Gastroesophageal sphincter (tissue), 3 donors: Measurements from ENCODE around the gene PIGO.

Source experiments
- EP300 ChIP-seq: sonication (generic); formaldehyde crosslinking; IDR thresholded peaks from one replicate; pipeline ENCODE4 v1.6.1; 2017; ENCODE audit warnings: antibody characterized with exemption, mild to moderate bottlenecking
- POLR2A ChIP-seq, 2 donors: fragments of 450-650 bp; IDR thresholded peaks; one replicate each; pipeline ENCODE4 v1.6.1; 2017; ENCODE audit warnings: antibody characterized with exemption in 2 of 2, mild to moderate bottlenecking in 2 of 2, moderate library complexity in 1 of 2
- POLR2AphosphoS5 ChIP-seq: sonication (generic); formaldehyde crosslinking; IDR thresholded peaks from one replicate; pipeline ENCODE4 v1.6.1; 2017; ENCODE audit warnings: antibody characterized with exemption
- TF ChIP-seq, protein P1 (sequence below), 4 experiments: fragments of 200-600 bp in 2 of 4; fragments of 450-650 bp in 2 of 4; sonication (generic) in 1 of 4; IDR thresholded peaks; one replicate each; pipeline ENCODE4 v1.5.1; 2017 to 2019; ENCODE audit warnings: antibody characterized with exemption in 4 of 4, mild to moderate bottlenecking in 2 of 4, moderate library complexity in 2 of 4

DNA sequence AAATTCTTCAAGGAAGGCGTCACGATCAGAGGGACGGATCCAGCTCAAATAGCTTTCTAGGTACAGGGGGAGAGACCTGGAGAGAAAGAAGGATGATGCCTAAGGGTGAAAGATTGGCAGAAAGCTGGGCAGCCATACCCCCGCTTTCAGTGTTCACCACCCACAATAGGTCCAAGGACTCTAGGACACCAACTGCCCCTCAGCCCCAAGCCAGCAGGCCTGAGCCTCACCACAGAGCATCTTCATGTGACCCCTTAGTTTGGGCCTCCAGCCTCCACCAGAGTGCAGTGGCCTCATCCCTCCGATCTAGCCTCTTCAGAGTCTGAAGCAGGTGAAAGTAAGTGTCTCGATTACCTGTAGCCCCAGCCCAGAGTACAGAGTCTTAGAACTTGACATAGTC lies 22.2 kb downstream of the PIGO start:
- TF ChIP-seq, protein P1, sequence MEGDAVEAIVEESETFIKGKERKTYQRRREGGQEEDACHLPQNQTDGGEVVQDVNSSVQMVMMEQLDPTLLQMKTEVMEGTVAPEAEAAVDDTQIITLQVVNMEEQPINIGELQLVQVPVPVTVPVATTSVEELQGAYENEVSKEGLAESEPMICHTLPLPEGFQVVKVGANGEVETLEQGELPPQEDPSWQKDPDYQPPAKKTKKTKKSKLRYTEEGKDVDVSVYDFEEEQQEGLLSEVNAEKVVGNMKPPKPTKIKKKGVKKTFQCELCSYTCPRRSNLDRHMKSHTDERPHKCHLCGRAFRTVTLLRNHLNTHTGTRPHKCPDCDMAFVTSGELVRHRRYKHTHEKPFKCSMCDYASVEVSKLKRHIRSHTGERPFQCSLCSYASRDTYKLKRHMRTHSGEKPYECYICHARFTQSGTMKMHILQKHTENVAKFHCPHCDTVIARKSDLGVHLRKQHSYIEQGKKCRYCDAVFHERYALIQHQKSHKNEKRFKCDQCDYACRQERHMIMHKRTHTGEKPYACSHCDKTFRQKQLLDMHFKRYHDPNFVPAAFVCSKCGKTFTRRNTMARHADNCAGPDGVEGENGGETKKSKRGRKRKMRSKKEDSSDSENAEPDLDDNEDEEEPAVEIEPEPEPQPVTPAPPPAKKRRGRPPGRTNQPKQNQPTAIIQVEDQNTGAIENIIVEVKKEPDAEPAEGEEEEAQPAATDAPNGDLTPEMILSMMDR (IDR thresholded peaks at IDR 0.05) = no peak
- TF ChIP-seq POLR2AphosphoS5 = no peak
- no peak for TF ChIP-seq POLR2A (IDR thresholded peaks at IDR 0.05)
- TF ChIP-seq EP300 = no peak
